Neural progenitor cell (in vitro differentiated cells): ENCODE results near the gene DLGAP4. TPM values are rescaled to one million over a fixed set of nuclear protein-coding genes. Genes with fewer than 3 reads are reported as not detected.
A peak's percentile ranks its signal among the peaks of the same experiment; 100 is the strongest.

Experiments used
- DNase-seq: peaks from one replicate; pipeline ENCODE4 v3.0.0-alpha.2; 2016; ENCODE audit warnings: low spot score
- H2AFZ ChIP-seq: fragments of 200-600 bp; sonication (generic); replicated peaks from 2 replicates; pipeline ENCODE4 v1.6.1; 2016; ENCODE audit warnings: antibody characterized with exemption
- H3F3A ChIP-seq: fragments of 200-600 bp; sonication (generic); 2 replicates; pipeline ENCODE4 v1.6.1; 2016; ENCODE audit warnings: antibody characterized with exemption, low read depth
- H3K27ac ChIP-seq: fragments of 200-600 bp; sonication (generic); 2 replicates; pipeline ENCODE4 v1.5.1; 2016; ENCODE audit warnings: mild to moderate bottlenecking
- H3K27me3 ChIP-seq: fragments of 200-600 bp; sonication (generic); 2 replicates; pipeline ENCODE4 v1.6.1; 2016; ENCODE audit warnings: mild to moderate bottlenecking, moderate library complexity
- H3K36me3 ChIP-seq: fragments of 200-600 bp; sonication (generic); 2 replicates; pipeline ENCODE4 v1.5.1; 2016
- H3K4me1 ChIP-seq: fragments of 200-600 bp; sonication (generic); 2 replicates; pipeline ENCODE4 v1.6.1; 2016; ENCODE audit warnings: mixed run types
- H3K4me2 ChIP-seq: fragments of 200-600 bp; sonication (generic); 2 replicates; pipeline ENCODE4 v1.6.1; 2016
- H3K4me3 ChIP-seq: fragments of 200-600 bp; sonication (generic); 2 replicates; pipeline ENCODE4 v1.5.1; 2016
- H3K79me2 ChIP-seq: fragments of 200-600 bp; sonication (generic); 2 replicates; pipeline ENCODE4 v1.6.1; 2016; ENCODE audit warnings: low read depth
- H3K9ac ChIP-seq: fragments of 200-600 bp; sonication (generic); 2 replicates; pipeline ENCODE4 v1.6.1; 2016
- H3K9me3 ChIP-seq: fragments of 200-600 bp; sonication (generic); 2 replicates; pipeline ENCODE4 v1.5.1; 2016; ENCODE audit warnings: low read depth
- H4K20me1 ChIP-seq: fragments of 200-600 bp; sonication (generic); 2 replicates; pipeline ENCODE4 v1.6.1; 2016; ENCODE audit warnings: low read depth
- H3K27ac Mint-ChIP-seq: 3 replicates; pipeline ENCODE4 v1.8.0; 2021; ENCODE audit warnings: mixed read lengths
- H3K27me3 Mint-ChIP-seq: 2 replicates; pipeline ENCODE4 v1.8.0; 2022; ENCODE audit warnings: low read depth, mild to moderate bottlenecking, inconsistent platforms, moderate library complexity, mixed read lengths; ENCODE audit not compliant: insufficient read depth
- H3K36me3 Mint-ChIP-seq: 3 replicates; pipeline ENCODE4 v1.8.0; 2021; ENCODE audit warnings: mixed read lengths
- H3K4me1 Mint-ChIP-seq: 3 replicates; pipeline ENCODE4 v1.8.0; 2021; ENCODE audit warnings: mixed read lengths
- H3K4me3 Mint-ChIP-seq: 3 replicates; pipeline ENCODE4 v1.8.0; 2021; ENCODE audit warnings: mild to moderate bottlenecking, moderate library complexity, mixed read lengths
- H3K9me3 Mint-ChIP-seq: 3 replicates; pipeline ENCODE4 v1.8.0; 2020; ENCODE audit warnings: mixed read lengths
- EZH2 ChIP-seq: fragments of 200-600 bp; sonication (generic); IDR thresholded peaks from 2 replicates; pipeline ENCODE4 v1.6.1; 2017; ENCODE audit warnings: antibody characterized with exemption, mild to moderate bottlenecking, moderate library complexity
- EZH2phosphoT487 ChIP-seq: fragments of 200-600 bp; sonication (generic); IDR thresholded peaks from 2 replicates; pipeline ENCODE4 v1.6.1; 2017; ENCODE audit warnings: antibody characterized with exemption
- total RNA-seq: library from RNA; depleted of rRNA; stranded (reverse); fragments of >200 nt; gene quantifications from 2 replicates; pipeline ENCODE4 v1.2.3, GENCODE V29; 2015; ENCODE audit warnings: low replicate concordance
- TF ChIP-seq, protein P1 (sequence below): fragments of 200-600 bp; sonication (generic); IDR thresholded peaks from 2 replicates; pipeline ENCODE4 v1.5.1; 2017; ENCODE audit warnings: antibody characterized with exemption, mild to moderate bottlenecking

DLGAP4 gene
- total RNA-seq, 1 donor from 2014 or later: 21.7 TPM

GRCh38 chr20:36447101-36447500, 141.0 kb downstream of the DLGAP4 start:
- Histone ChIP-seq H2AFZ (no peak overlapping the region), H3F3A (no peaks in the 10 kb centered on the region), H3K9me3 (no peaks in the 10 kb centered on the region), H3K9ac (no peak overlapping the region), H3K4me1 (no peaks in the 10 kb centered on the region), H3K27me3 (no peaks in the 10 kb centered on the region), H3K4me3 (no peak overlapping the region), H3K36me3 (no peaks in the 10 kb centered on the region), H3K79me2 (no peaks in the 10 kb centered on the region), H3K27ac (no peak overlapping the region), H3K4me2 (no peak overlapping the region), H4K20me1 (no peaks in the 10 kb centered on the region)
- H3K27me3 Mint-ChIP-seq: peaks cover 12% of the 10 kb centered on the region
- H3K36me3 Mint-ChIP-seq: no peaks in the 10 kb centered on the region
- H3K9me3 Mint-ChIP-seq: no peaks in the 10 kb centered on the region
- no peak overlapping the region for H3K4me3 Mint-ChIP-seq
- no peak for TF ChIP-seq EZH2phosphoT487
- DNase-seq: no peak
- H3K4me1 Mint-ChIP-seq: no peaks in the 10 kb centered on the region
- no peak overlapping the region for H3K27ac Mint-ChIP-seq

DNA sequence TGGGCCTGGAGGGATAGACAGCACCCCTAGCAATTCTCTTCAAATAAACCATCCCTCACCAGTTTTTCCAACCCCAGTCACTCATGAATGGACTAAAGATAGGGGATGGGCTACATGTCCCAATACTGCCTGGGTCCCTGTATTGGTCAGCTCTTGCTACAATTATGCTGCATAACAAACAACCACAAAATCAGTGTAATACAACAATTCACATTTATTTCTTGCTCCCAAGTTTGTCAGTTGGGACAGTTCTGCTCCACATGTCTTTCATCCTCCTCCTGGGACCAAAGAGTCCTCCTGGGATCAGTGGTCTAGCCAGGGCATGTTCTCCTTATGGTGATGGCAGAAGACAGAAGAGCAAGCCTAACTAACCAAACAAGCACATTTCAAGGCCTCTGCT, 143.5 kb downstream of the DLGAP4 start:
- no peaks in the 10 kb centered on the region for H3K36me3 Mint-ChIP-seq
- no peak overlapping the region for H3K27ac Mint-ChIP-seq
- Histone ChIP-seq H3K79me2 (no peaks in the 10 kb centered on the region), H2AFZ (no peak overlapping the region), H3K4me2 (no peak overlapping the region), H3K27me3 (no peaks in the 10 kb centered on the region), H3K4me3 (no peak overlapping the region), H3K9ac (no peak overlapping the region), H3K36me3 (no peaks in the 10 kb centered on the region), H3F3A (no peaks in the 10 kb centered on the region), H3K4me1 (peaks cover 4% of the 10 kb centered on the region), H3K27ac (no peak overlapping the region), H3K9me3 (no peaks in the 10 kb centered on the region), H4K20me1 (no peaks in the 10 kb centered on the region)
- H3K4me3 Mint-ChIP-seq: no peak overlapping the region
- H3K27me3 Mint-ChIP-seq: peaks cover 13% of the 10 kb centered on the region
- H3K4me1 Mint-ChIP-seq: peaks cover 5% of the 10 kb centered on the region
- no peaks in the 10 kb centered on the region for H3K9me3 Mint-ChIP-seq
- no peak for DNase-seq
- no peak for TF ChIP-seq EZH2
- no peak for TF ChIP-seq EZH2phosphoT487
- TF ChIP-seq, protein P1, sequence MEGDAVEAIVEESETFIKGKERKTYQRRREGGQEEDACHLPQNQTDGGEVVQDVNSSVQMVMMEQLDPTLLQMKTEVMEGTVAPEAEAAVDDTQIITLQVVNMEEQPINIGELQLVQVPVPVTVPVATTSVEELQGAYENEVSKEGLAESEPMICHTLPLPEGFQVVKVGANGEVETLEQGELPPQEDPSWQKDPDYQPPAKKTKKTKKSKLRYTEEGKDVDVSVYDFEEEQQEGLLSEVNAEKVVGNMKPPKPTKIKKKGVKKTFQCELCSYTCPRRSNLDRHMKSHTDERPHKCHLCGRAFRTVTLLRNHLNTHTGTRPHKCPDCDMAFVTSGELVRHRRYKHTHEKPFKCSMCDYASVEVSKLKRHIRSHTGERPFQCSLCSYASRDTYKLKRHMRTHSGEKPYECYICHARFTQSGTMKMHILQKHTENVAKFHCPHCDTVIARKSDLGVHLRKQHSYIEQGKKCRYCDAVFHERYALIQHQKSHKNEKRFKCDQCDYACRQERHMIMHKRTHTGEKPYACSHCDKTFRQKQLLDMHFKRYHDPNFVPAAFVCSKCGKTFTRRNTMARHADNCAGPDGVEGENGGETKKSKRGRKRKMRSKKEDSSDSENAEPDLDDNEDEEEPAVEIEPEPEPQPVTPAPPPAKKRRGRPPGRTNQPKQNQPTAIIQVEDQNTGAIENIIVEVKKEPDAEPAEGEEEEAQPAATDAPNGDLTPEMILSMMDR: no peak

GRCh38 chr20:36454332-36454697, 148.2 kb downstream of the DLGAP4 start:
- no peak for DNase-seq
- Histone ChIP-seq H2AFZ (no peak overlapping the region), H3K27me3 (no peaks in the 10 kb centered on the region), H3K27ac (no peak overlapping the region), H4K20me1 (no peaks in the 10 kb centered on the region), H3F3A (no peaks in the 10 kb centered on the region), H3K4me3 (no peak overlapping the region), H3K79me2 (no peaks in the 10 kb centered on the region), H3K9ac (no peak overlapping the region), H3K9me3 (no peaks in the 10 kb centered on the region), H3K36me3 (no peaks in the 10 kb centered on the region), H3K4me1 (peaks cover 11% of the 10 kb centered on the region), H3K4me2 (peak overlapping the region; percentile 37)
- Mint-ChIP-seq H3K27ac (peak overlapping the region; percentile 12), H3K36me3 (no peaks in the 10 kb centered on the region), H3K9me3 (no peaks in the 10 kb centered on the region), H3K4me1 (peaks cover 21% of the 10 kb centered on the region), H3K4me3 (no peak overlapping the region), H3K27me3 (peaks cover 12% of the 10 kb centered on the region)
- TF ChIP-seq EZH2 (no peak), EZH2phosphoT487 (no peak)
- TF ChIP-seq, protein P1: no peak

GRCh38 chr20:36454698-36455427, 148.7 kb downstream of the DLGAP4 start:
- H3K4me1 ChIP-seq: peaks cover 11% of the 10 kb centered on the region
- no peaks in the 10 kb centered on the region for H3K9me3 Mint-ChIP-seq
- no peaks in the 10 kb centered on the region for H3K27me3 ChIP-seq
- H3K9me3 ChIP-seq: no peaks in the 10 kb centered on the region
- H2AFZ ChIP-seq: peak overlapping the region; percentile 68
- peak overlapping the region; percentile 37 for H3K4me2 ChIP-seq
- peak overlapping the region; percentile 12 for H3K27ac Mint-ChIP-seq
- peak; percentile 72 for DNase-seq
- TF ChIP-seq, protein P1: no peak
- TF ChIP-seq EZH2 (no peak), EZH2phosphoT487 (no peak)
- no peak overlapping the region for H3K4me3 Mint-ChIP-seq
- peaks cover 12% of the 10 kb centered on the region for H3K27me3 Mint-ChIP-seq
- H3K27ac ChIP-seq: no peak overlapping the region
- no peak overlapping the region for H3K9ac ChIP-seq
- H3K36me3 Mint-ChIP-seq: no peaks in the 10 kb centered on the region
- peaks cover 21% of the 10 kb centered on the region for H3K4me1 Mint-ChIP-seq
- no peaks in the 10 kb centered on the region for H4K20me1 ChIP-seq
- H3K4me3 ChIP-seq: no peak overlapping the region
- no peaks in the 10 kb centered on the region for H3K79me2 ChIP-seq
- peaks cover 1% of the 10 kb centered on the region for H3F3A ChIP-seq
- no peaks in the 10 kb centered on the region for H3K36me3 ChIP-seq
